Endothelial cell of hepatic sinusoid (primary cell): ENCODE results near the gene SNAPIN.

Source experiments
- in situ Hi-C: cut with HindIII; loops from 2 replicates; pipeline ENCODE4 v1.10.0; 2017; ENCODE audit warnings: low sequenced_read_pairs

Gene SNAPIN, protein sequence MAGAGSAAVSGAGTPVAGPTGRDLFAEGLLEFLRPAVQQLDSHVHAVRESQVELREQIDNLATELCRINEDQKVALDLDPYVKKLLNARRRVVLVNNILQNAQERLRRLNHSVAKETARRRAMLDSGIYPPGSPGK

DNA sequence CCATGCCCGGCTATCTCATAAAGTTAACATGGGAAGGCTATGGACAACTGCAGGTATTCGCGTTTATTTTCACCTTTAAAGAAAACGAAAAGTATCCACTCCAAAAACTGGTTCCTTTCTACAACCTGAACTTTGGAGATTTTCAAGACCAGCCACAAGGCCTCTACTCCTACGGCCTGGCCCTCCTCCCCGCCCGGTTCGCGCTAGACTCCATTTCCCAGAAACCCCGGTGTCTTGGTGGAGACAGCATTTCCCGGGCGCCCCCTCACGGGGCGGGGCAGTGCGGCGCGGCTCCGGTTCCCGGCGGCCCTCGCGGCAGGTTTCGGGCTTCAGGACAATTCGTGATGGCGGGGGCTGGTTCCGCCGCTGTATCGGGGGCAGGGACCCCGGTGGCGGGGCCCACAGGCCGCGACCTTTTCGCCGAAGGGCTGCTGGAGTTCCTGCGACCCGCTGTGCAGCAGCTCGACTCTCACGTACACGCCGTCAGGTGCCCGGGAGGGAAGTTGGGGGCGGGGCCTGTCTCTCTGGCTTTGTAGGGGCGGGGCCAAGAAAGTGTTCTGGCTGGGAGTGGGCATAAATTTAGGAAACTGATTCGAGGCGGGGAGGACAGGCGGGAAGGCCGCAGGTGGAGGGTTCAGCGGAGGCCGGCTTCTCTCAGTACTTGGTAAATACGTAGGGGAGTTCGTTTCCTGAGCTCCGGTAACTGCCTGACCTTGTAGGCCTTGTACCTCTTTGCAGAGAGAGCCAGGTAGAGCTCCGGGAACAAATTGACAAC lies at the start of gene SNAPIN:
TSS of gene SNAPIN (plus strand) at position 304 of the 775 bp plus-strand sequence. CDS start at position 345, 41 bp downstream.
- in situ Hi-C loops = no loop called here

DNA sequence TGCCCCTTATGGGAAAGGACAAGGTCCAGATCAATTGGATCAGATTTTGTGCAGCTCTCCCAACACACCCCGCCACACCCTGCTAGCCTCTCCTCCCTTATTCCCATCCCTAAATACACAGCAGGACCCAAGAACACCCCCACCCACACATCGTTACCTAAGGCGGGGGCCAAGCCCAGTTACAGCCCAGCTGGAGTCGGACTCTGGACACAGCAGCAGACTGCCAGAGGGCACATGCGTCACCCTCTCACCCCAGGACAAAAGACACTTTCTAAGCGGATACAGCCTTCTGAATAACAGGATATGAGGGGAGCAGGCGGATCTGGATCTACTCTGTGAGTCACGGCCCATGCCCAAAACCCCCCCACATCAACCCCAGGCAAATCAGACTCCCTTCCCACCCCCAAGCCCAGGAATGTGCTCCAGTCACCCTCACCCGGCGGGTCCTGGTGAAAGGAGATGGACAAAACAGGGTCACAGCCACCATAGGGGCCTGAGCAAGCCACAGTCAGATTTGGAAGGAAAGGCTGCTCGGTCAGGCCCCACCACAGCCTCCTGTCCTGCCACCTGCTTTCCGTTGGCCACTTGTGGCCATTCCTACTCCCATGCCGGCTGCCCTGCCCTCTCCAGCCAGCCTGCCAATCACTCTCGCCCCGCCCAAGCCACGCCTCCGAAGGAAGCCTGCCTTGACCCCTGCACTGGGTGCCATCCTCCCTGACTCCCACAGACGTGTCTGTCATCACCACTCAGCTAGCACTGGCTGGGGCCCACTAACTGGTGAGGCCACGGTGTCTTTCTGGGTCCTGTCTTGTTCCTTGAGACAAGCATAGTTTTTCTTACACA lies 49.5 kb upstream of the SNAPIN start:
- in situ Hi-C loops = no loop called here

DNA sequence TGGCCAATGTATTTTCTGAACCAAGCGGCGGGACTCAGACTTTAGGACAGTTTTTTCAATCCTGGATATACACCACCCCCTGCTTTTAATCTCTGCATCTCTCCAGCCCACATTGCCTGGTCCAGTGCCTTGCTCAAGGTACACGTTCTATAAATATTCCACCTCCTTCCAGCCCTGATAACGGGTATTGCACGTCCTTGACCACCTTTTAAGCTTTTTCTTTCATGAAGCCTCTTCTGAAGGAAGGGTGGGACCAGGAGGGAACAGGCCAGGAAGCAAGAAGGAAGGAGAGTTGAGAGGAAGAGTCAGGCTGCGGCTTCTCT lies 49.0 kb upstream of the SNAPIN start:
- in situ Hi-C loops = no loop called here

DNA sequence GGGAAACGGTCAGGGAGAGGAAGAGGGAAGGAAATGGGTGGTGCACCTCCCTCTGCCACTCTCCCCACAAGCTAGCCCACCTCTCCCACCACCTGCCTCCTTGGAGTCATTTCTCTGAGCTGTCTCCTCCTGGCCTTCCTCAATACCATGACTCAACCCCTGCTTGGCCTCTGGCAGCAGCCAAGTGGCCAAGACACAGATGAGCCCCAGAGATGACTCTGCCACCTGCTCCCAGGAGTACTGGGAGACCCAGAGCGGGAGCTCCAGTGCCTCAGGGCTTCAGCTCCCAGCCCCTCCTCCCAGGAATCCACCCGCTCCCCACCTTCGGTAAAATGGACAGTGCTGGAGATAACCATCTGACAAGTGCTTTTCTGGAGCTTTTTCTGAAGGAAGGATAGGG lies 48.2 kb upstream of the SNAPIN start:
- in situ Hi-C loops = no loop called here

DNA sequence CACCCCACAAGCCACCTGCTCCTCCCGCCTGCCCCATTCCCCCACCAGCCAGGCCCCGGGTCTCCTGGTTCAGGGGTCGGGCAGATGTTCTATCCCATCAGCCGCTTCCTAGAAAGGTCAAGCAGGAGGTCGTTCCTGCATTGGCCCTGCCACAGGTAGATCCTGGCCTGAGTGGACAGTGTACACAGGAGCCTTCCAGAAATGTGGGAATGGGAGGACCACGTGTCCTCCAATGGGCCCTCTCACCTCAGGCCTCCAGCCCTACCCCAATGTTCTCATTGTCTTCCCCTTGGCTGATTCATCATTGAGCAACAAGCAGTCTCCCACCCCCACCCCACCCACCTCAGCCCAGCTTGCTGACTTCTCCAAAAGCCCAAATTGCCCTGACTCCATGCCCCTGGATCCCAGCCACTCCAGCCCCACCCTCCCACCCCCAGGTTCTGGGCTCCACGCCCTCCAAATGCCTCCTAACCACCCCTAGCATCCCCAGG lies 47.6 kb upstream of the SNAPIN start:
- in situ Hi-C loops = no loop called here

DNA sequence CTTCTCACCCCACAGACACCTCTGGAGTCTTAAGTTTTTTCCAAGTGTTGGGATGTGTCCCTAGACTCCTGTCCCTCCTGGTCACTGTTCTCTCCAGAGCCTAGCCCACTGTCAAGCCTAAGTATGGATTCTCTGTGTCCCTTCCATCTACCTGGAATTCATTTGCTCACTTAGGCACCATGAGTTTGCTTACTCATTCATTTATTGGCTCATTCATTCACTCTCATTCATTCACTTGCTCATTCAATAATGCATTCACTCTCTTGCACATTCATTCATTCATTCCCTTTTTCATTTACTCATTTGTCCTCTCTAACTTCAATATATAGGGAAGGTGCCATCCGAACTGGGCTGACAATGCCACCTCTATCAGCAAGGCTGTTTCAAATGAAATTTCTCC lies 47.1 kb upstream of the SNAPIN start:
- in situ Hi-C loops = no loop called here

DNA sequence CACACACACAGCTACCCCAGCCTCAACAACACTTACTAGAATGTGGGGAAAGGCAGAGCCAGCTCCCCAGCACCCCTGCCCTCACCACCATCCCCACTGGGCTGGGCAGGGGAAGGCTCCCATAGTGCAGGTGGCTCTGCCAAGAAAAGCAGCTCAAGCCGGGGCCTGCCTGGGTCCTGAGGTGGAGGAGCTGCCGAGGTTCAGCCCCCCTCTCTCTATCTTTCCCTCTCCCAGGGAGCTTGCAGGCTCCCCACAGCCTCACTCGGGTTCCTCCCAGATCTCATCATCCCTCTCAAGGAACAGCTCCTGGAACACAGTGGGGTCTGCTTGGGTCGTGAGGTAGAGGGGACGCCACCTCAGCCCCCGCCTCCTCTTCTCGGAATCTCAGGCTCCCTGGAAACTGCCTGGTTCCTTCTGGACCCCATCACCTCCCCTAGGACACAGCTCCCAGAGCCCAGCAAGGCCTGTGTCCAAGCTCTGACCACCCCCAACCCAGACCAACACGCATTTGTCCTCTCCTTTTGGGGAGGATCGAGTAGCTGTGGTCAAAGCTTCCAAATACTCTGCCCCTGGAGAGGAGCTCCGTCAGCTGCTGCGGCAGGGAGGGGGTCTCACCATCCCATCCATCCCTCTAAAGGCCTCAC lies 46.3 kb upstream of the SNAPIN start:
- in situ Hi-C loops = no loop called here

DNA sequence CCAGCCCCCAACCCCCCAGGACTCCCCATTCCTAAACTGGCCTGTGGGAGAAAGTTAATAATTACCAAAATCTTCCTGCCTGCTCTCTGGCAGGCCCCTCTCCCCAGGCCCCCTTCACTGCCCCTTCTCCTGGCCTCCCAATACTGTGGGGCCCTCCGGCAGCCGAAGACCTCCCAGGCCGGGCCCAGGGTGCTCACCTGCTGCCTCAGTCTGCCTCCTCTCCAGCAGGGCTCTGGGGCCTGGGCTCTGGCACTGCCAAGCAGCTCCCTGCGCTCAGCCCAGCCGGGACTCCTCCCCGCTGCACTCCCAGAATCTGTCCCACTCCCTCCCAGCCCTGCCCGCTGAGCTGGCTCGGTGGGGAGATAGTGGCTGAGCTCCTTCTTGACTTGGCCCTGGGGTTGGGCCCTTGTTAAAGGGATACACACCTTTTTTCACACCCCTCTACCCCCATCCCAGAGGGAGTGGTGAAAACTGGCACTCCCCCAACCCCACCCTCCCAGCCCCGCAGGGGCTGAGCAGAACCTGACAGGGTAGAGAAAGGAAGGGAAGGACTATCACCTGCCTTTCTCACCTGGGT lies 45.7 kb upstream of the SNAPIN start, which contains the start of gene S100A16:
TSS of gene S100A16 (minus strand) at position 383 of the 577 bp plus-strand sequence. CDS start 4,986 bp downstream, outside the sequence.
- in situ Hi-C loops = no loop called here

DNA sequence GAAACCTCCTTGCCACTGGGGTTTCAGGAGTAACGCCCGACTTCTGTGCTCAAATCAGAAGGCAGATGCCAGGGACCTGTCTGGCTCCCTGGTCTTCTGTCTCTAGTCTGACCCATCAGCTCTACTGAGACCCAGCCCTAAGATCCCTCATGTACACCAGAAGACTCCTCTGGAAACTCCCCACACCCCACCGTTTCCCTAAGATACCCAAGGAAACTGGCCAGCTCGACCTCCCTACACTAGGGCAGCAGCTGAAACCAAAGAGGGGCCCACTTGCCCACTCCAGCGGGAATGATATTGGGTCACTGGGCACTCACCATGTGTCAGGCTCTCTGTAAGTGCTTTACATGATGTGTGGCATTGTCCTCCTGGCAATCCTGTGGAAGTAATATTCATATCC lies 45.1 kb upstream of the SNAPIN start:
- in situ Hi-C loops = no loop called here

DNA sequence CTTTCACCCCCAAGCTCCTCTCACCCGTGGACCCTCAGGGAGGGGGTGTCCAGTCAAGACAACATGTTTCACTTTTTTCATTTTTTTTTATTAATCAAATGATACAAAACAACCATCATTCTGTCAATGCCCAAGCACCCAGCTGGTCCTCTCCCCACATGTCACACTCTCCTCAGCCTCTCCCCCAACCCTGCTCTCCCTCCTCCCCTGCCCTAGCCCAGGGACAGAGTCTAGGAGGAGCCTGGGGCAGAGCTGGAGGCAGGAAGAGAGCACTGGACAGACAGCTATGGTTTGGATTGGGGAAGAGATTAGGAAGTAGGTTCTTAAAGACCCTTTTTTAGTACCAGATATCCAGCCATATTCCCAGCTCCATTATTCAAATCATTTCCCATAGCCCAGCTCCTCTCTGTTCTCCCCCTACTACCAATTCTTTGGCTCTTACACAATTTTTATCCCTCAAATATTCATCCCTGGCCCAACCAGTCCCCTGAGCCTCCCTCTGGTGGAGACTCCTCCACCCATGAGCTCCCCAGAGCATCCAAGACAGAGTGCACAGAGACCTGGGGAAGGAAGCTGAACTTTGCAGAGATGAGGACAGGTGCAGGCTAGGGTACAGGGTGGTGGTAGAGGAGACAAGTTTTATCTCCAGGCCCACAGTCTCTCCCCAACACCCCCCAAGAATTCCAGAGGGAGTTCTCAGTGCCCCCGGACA lies 44.2 kb upstream of the SNAPIN start:
- in situ Hi-C loops = no loop called here

DNA sequence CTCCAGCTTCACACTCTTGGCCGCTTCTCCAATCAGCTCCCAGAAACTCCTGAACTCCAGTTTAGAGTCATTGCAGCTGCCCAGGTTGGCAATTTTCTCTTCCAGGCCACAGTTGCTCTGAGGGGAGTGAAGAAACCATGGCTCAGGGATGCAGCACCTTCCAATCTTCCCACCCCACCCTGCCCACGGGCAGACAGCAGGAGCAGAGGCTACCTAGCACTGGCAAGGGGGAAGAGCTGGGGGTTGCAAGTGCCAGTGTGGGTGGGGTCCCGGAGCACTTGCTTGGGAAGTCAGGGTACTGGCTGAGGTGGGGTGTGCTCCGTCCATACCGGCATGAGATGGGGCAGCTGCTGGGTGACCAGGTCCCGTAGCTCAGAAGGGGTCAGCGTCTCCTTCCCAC lies 43.6 kb upstream of the SNAPIN start:
- in situ Hi-C loops = no loop called here

DNA sequence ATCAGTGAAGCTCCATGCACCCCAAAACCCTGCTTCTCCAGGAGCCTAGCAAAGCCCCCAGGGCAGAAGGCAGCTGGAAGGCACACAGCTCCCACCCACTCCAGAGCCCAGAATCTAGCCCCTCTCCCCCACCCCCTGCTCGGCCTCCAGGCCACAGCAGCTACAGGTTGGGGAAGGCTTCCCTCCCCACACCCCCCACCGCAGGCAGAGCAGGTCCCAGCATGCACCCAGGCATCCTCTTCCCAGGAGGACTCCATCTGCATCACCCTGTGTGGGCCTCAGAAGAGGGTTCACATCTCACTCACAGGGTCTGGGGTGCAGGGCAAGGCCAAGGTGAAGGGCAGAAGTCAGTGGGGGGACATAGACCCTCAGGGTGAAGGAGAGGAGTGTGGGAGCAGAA lies 43.1 kb upstream of the SNAPIN start:
- in situ Hi-C loops = no loop called here

DNA sequence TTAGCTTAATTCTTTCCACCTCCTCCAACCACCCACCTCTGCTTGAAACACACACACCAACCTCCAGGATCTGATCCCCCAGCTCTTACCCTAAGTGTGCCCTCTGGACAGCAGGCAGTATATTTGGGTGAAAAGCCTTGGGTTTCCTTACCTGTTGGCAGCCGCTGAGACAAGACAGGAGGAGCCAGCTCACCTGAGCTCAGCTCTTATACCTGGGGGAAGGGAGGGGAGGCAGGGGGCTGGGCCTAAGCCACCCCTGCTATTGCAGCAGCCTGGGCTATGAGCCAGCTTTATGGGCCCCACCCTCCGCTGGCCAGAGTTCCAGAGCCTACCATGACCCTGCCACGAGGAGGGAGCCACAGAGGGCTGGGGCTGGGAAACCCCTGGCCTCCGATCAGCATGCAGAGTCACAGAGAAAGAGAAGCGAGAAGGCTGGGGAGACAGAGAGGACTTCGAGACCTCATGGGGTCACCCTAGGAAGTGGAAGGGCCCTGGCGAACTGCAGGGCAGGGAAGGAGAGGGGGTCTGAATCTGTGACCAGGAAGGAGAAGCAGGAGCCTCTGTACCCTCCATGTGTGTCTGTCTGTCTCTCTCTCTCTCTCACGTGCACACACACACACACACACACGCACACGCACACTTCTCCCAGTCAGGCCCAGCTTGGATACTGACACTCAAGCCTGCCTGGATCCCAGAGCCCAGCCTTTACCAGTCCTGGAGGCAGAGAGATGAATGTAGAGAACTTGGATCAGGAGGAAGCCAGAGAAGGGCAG lies 42.2 kb upstream of the SNAPIN start, which contains the start of gene S100A14:
TSS of gene S100A14 (minus strand) at position 182 of the 773 bp plus-strand sequence. CDS start 467 bp downstream, outside the sequence.
- in situ Hi-C loops = no loop called here

DNA sequence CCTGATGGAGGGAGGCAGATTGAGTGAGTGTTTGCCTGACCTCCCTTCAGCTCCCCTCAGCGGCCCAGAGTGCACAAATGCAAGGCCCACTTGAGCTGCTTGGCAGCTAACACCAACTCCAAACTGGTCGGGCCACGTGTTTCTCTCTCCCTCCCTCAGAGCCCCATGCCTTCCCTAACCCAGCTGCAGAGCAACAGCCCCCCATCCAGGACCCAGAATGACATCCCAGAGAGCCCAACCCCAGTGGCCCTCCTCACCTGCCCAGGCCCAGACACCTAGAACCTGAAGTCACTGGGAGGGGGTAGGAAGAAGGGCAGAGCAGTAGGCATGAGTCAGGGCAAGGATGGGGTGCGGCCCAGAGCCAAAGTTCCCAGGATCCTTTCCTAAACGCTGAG lies 41.6 kb upstream of the SNAPIN start:
- in situ Hi-C loops = no loop called here

DNA sequence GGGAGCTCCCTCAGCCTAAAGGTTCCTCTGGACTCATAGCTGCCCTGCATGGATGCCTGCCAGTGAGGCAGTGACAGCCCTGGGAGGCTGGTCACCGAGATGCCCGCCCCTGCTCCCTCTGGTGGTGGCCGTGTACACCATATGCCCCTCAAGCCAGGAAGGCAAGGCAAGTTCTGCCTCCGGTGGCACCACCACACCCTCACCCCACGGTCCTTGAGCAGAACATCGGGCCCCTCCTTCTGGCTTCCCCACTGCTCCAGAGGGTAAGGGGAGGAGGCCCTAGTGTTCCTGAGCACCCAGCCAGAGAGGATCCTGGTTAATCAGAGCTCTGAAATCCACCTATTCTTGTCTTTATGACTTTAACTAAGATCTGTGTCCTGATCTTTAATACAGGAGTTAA lies 40.8 kb upstream of the SNAPIN start:
- in situ Hi-C loops = no loop called here

DNA sequence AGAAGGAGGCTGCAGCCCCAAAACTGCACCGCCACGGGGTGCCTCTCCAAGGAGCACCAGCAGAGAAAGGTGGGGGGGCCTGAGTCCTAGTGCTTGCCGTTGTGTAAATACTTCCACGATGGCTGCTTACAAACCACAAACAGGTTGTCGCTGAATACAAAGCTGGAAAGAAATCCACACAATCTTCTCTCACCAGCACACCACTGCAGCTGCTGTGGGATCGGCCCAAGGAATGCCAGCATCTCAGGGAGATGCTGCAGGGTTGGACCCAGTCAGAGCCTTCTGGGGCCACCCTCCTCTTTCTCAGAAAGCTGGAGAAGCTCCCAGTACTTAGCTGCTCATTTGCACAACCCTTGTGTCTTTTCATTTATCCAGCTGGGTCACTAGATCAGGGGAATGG lies 39.3 kb upstream of the SNAPIN start:
- in situ Hi-C loops = no loop called here

DNA sequence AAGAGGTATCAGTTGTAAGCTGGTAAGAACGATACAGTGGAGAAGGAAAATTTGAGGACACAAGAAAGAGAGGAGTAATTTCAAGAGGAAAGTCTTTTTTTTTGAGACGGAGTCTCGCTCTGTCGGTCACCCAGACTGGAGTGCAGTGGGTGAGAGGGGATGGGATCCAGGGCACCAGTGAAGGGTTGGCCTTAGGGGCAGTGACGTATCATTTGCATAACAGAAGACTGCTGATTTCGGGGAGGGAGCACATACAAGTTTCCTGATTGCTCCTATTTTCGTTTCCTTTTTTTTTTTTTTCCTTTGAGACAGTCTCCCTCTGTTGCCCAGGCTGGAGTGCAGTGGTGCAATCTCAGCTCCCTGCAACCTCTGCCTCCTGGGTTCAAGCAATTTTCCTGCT lies 35.4 kb upstream of the SNAPIN start:
- in situ Hi-C loops = no loop called here

DNA sequence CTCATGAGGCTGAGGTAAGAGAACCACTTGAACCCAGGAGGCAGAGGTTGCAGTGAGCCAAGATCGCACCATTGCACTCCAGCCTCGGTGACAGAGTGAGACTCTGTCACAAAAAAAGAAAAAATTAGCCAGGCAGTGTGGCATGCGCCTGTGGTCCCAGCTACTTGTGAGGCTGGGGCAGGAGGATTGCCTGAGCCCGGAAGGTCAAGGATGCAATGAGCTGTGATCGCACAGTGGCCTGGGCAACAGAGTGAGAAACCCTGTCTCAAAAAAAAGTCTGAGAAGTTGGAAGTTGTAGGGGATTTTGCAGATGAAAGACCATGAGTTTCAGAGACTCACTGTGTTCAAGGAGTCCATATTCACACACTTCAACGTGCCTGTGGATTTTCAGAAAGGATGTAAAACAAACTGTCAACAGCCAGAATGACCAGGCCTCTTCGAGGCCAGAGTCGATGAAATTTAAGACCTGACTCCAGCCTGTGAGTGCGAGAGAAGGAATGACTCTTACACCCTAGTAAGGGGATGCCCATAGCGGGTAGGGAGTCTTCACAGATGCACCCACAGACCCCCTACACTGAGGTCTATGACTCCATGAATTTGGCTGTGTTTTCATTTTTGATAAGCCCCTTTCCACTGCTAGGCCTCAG lies 33.4 kb upstream of the SNAPIN start:
- in situ Hi-C loops = no loop called here

DNA sequence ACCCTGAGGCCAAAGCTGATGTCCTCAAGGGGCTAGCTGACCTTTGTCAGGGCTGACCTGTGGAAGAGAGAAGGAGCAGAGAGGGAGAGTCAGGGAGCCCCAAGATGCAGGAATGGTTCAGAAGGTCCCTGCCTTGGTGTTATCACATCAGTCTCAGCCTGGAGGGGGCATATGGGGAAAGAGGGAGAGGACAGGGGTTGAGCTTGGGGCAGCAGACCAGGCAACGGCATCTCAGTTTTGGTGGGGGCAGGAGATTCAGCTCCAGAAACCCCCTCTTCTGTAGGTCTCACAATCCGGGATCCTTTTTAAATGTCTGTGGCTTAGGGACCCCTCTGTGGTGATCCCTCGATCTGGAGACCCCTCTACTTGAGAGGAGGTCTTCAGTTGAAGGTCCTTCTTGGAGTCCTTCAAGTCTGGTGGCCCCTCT lies 32.0 kb upstream of the SNAPIN start:
- in situ Hi-C loops = no loop called here
